ENCODE data around the gene MAB21L4.

Gene MAB21L4

GRCh38 chr2:240876475-240877251, 19.3 kb downstream of the MAB21L4 start:
- no peak overlapping the region for H3K4me3 ChIP-seq (ENCODE audit: low read length)
- no peak for TF ChIP-seq ZNF274 (IDR thresholded peaks at IDR 0.05; ENCODE audit: low read depth, low read length)

GRCh38 chr2:240876035-240876474, 19.9 kb downstream of the MAB21L4 start:
- H3K4me3 ChIP-seq (ENCODE audit: low read length), result no peak overlapping the region
- TF ChIP-seq ZNF274 (IDR thresholded peaks at IDR 0.05; ENCODE audit: low read depth, low read length), result no peak

- H3K4me3 ChIP-seq (ENCODE audit: low read length), result no peak overlapping the region
- no peak for TF ChIP-seq ZNF274 (IDR thresholded peaks at IDR 0.05; ENCODE audit: low read depth, low read length)
These were observed 20.5 kb downstream of the MAB21L4 start for GRCh38 chr2:240875228-240876034.

GRCh38 chr2:240874715-240875227, 21.2 kb downstream of the MAB21L4 start:
- TF ChIP-seq ZNF274 (IDR thresholded peaks at IDR 0.05; ENCODE audit: low read depth, low read length), result no peak
- no peak overlapping the region for H3K4me3 ChIP-seq (ENCODE audit: low read length)

GRCh38 chr2:240873805-240874714, 21.9 kb downstream of the MAB21L4 start:
- no peak overlapping the region for H3K4me3 ChIP-seq (ENCODE audit: low read length)
- TF ChIP-seq ZNF274 (IDR thresholded peaks at IDR 0.05; ENCODE audit: low read depth, low read length), result no peak

- no peak for TF ChIP-seq ZNF274 (IDR thresholded peaks at IDR 0.05; ENCODE audit: low read depth, low read length)
- H3K4me3 ChIP-seq (ENCODE audit: low read length), result no peak overlapping the region
These were observed 22.7 kb downstream of the MAB21L4 start for GRCh38 chr2:240873098-240873788.

- H3K4me3 ChIP-seq (ENCODE audit: low read length), result no peak overlapping the region
- no peak for TF ChIP-seq ZNF274 (IDR thresholded peaks at IDR 0.05; ENCODE audit: low read depth, low read length)
These were observed 23.4 kb downstream of the MAB21L4 start for GRCh38 chr2:240872317-240873097.

GRCh38 chr2:240871071-240871958, 24.6 kb downstream of the MAB21L4 start:
- no peak overlapping the region for H3K4me3 ChIP-seq (ENCODE audit: low read length)
- no peak for TF ChIP-seq ZNF274 (IDR thresholded peaks at IDR 0.05; ENCODE audit: low read depth, low read length)

- TF ChIP-seq ZNF274 (IDR thresholded peaks at IDR 0.05; ENCODE audit: low read depth, low read length), result no peak
These were observed 25.7 kb downstream of the MAB21L4 start for GRCh38 chr2:240869956-240870875.

GRCh38 chr2:240869109-240869955, 26.6 kb downstream of the MAB21L4 start:
- no peak for TF ChIP-seq ZNF274 (IDR thresholded peaks at IDR 0.05; ENCODE audit: low read depth, low read length)
- H3K4me3 ChIP-seq (ENCODE audit: low read length), result no peak overlapping the region

More at GRCh38 chr2:240869956-240870875, 25.7 kb downstream of the MAB21L4 start:
- no peak overlapping the region for H3K4me3 ChIP-seq (ENCODE audit: low read length)

Data from GM08714 (cell line).